Glutamatergic neuron (in vitro differentiated cells): ENCODE data around the gene SBK3. TPM values are rescaled to one million over a fixed set of nuclear protein-coding genes. Genes with fewer than 3 reads are reported as not detected.
A peak's percentile ranks its signal among the peaks of the same experiment; 100 is the strongest.

Source experiments
- DNase-seq: peaks from one replicate; pipeline ENCODE4 v3.0.0; 2022
- H3K27ac Mint-ChIP-seq: one replicate; pipeline ENCODE4 v1.8.0; 2020; ENCODE audit warnings: mild to moderate bottlenecking, mixed read lengths, inconsistent platforms; ENCODE audit not compliant: unreplicated experiment
- H3K27me3 Mint-ChIP-seq: one replicate; pipeline ENCODE4 v1.8.0; 2020; ENCODE audit warnings: mild to moderate bottlenecking, moderate library complexity, mixed read lengths, inconsistent platforms; ENCODE audit not compliant: unreplicated experiment
- H3K36me3 Mint-ChIP-seq: one replicate; pipeline ENCODE4 v1.8.0; 2020; ENCODE audit warnings: mild to moderate bottlenecking, mixed read lengths, inconsistent platforms; ENCODE audit not compliant: unreplicated experiment
- H3K4me1 Mint-ChIP-seq: one replicate; pipeline ENCODE4 v1.8.0; 2020; ENCODE audit warnings: mild to moderate bottlenecking, low read depth, mixed read lengths, inconsistent platforms; ENCODE audit not compliant: unreplicated experiment
- H3K4me3 Mint-ChIP-seq: one replicate; pipeline ENCODE4 v1.8.0; 2020; ENCODE audit warnings: mild to moderate bottlenecking, mixed read lengths, inconsistent platforms; ENCODE audit not compliant: unreplicated experiment
- H3K9me3 Mint-ChIP-seq: one replicate; pipeline ENCODE4 v1.8.0; 2020; ENCODE audit warnings: mild to moderate bottlenecking, moderate library complexity, mixed read lengths, inconsistent platforms; ENCODE audit not compliant: unreplicated experiment
- total RNA-seq: library from RNA; stranded (reverse); fragmentation: NEBNext Ultra II Directional; extraction: Animal tissue kit (Norgen Biotek cat#: 25700); gene quantifications from one replicate; pipeline ENCODE4 v1.2.1, GENCODE V29; 2021; ENCODE audit not compliant: unreplicated experiment
- TF ChIP-seq, protein P1 (sequence below): fragments of 200-600 bp; sonication (generic); IDR thresholded peaks from one replicate; pipeline ENCODE4 v1.5.0; 2021; ENCODE audit not compliant: partially characterized antibody, unreplicated experiment

SBK3 gene
- total RNA-seq, 1 donor from 2014 or later = not detected

DNA sequence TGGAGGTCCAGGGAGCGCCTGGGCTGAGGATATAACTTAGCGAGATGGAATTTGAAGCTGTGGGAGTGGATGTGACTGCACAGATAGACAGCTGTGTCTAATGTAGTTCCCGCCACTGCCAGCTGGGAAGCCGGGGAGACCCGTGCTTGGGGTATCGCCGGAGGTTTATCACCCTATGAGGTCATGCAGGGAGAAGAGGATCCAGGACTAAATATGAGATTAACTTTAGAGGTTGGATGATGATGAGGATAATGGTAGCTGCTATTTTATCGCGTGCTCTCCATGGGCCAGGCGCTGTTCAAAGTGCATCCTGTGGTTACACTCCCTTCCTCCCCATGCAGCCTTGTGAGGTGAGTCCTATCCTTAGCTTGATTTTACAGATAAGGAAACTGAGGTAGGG, 37.2 kb downstream of the SBK3 start:
- no peak overlapping the region for H3K4me3 Mint-ChIP-seq
- peaks cover 6% of the 10 kb centered on the region for H3K27me3 Mint-ChIP-seq

DNA sequence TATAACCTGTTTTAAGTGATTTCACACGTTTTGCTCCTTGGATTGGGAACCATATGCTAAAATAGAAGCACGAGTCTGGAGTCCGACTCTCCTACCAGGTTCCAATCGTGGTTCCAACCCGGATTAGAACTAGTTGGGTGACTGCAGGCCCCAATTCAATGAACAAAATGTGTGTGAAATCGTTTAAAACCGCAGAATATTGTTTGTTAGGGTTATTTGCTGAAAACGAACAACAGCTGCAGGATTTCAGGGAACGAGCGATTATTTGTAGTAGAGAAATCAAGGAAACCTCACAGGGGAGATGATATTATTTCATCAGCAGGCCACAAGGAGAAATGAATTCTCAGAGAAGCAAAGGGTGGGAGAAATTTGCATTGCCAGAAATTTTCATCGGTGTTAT, 40.4 kb downstream of the SBK3 start:
- H3K27me3 Mint-ChIP-seq = peaks cover 16% of the 10 kb centered on the region
- H3K4me1 Mint-ChIP-seq = no peaks in the 10 kb centered on the region
- TF ChIP-seq, protein P1, sequence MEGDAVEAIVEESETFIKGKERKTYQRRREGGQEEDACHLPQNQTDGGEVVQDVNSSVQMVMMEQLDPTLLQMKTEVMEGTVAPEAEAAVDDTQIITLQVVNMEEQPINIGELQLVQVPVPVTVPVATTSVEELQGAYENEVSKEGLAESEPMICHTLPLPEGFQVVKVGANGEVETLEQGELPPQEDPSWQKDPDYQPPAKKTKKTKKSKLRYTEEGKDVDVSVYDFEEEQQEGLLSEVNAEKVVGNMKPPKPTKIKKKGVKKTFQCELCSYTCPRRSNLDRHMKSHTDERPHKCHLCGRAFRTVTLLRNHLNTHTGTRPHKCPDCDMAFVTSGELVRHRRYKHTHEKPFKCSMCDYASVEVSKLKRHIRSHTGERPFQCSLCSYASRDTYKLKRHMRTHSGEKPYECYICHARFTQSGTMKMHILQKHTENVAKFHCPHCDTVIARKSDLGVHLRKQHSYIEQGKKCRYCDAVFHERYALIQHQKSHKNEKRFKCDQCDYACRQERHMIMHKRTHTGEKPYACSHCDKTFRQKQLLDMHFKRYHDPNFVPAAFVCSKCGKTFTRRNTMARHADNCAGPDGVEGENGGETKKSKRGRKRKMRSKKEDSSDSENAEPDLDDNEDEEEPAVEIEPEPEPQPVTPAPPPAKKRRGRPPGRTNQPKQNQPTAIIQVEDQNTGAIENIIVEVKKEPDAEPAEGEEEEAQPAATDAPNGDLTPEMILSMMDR = no peak
- peaks cover 21% of the 10 kb centered on the region for H3K36me3 Mint-ChIP-seq
- H3K4me3 Mint-ChIP-seq = no peak overlapping the region
- H3K9me3 Mint-ChIP-seq = peaks cover 9% of the 10 kb centered on the region
- no peak for DNase-seq
- no peak overlapping the region for H3K27ac Mint-ChIP-seq

More for the DNA sequence above, 37.2 kb downstream of the SBK3 start:
- peaks cover 3% of the 10 kb centered on the region for H3K9me3 Mint-ChIP-seq
- TF ChIP-seq, protein P1 = no peak
- no peaks in the 10 kb centered on the region for H3K4me1 Mint-ChIP-seq
- peaks cover 9% of the 10 kb centered on the region for H3K36me3 Mint-ChIP-seq
- no peak for DNase-seq
- H3K27ac Mint-ChIP-seq = no peak overlapping the region

DNA sequence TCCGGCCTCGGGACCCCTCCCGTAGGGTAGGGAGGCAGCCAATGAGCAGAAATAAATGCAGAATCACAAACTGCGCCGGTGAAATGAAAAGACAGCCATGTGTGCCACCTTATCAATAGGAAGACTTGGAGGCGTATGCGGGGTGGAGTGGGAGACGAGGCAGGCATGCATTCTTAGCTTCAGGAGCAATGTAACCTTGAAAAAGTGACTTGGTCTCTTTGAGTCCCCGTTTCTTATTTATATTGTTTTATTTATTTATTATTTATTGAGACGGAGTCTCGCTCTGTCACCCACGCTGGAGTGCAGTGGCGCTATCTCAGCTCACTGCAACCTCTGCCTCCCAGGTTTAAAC, 41.1 kb downstream of the SBK3 start:
- H3K4me1 Mint-ChIP-seq = no peaks in the 10 kb centered on the region
- peaks cover 21% of the 10 kb centered on the region for H3K36me3 Mint-ChIP-seq
- TF ChIP-seq, protein P1 = peak; percentile 45
- DNase-seq = no peak
- H3K27ac Mint-ChIP-seq = no peak overlapping the region
- H3K4me3 Mint-ChIP-seq = peak overlapping the region; percentile 61
- H3K27me3 Mint-ChIP-seq = peaks cover 19% of the 10 kb centered on the region
- H3K9me3 Mint-ChIP-seq = peaks cover 9% of the 10 kb centered on the region

DNA sequence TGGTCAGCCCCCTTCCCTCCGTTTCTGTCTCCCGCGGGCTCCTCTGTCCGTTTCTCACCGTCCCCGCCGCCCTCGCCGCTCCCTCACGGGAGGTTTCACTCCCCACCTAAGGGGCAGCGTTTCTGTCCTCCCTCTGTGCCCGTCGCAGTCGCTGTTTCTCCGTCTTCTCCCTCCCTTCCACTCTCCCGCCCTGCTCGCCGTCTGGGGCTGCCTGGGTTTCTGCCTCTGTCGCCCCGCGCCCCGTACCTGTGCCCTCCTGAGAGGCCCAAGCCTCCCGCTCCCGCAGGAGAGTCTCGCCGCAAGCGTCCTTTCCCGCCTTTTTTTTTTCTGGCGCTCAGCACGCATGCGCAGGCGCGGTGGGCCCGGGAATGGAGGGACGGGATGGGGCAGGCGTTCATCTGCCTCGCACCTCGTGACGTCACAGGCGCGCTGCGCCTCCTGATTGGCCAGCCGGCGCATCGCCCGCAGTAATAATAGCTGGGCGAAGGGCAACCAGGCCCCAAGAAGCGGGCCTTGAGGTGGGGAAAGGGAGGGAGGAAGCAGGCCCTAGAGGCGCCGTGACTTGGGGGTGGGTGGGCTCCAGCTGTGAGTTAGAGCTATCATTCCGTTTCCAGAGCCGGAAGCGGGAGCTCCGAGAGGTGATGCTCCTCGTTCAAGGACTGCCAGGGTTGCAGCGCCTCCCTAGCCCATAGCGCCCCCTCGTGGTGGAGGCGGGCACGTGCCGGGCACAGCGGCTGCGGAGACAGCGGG, 41.7 kb downstream of the SBK3 start:
- Mint-ChIP-seq H3K4me1 (no peaks in the 10 kb centered on the region), H3K4me3 (peak overlapping the region; percentile 78), H3K27ac (peak overlapping the region; percentile 68), H3K9me3 (peaks cover 9% of the 10 kb centered on the region), H3K27me3 (peaks cover 19% of the 10 kb centered on the region), H3K36me3 (peaks cover 21% of the 10 kb centered on the region)
- DNase-seq = peak; percentile 98
- TF ChIP-seq, protein P1 = peak; percentile 99

DNA sequence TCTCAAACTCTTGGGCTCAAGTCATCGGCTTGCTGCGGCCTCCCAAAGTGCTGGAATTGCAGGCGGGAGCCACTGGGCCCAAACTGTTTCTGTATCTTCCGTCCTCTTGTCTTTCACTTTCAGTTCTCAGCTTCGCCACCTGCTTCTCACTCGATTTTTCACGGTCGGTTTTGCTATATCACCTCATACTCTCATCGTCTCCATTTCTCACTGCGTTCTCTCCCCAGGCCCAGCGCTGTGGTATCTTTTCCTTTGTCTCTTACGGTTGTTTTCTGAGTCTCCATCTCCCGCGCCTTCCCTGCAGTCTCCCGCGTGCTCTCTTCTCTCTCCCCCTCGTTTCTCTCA, 42.2 kb downstream of the SBK3 start:
- TF ChIP-seq, protein P1 = no peak
- H3K27ac Mint-ChIP-seq = no peak overlapping the region
- peak overlapping the region; percentile 59 for H3K4me3 Mint-ChIP-seq
- H3K9me3 Mint-ChIP-seq = peaks cover 9% of the 10 kb centered on the region
- H3K36me3 Mint-ChIP-seq = peaks cover 21% of the 10 kb centered on the region
- H3K4me1 Mint-ChIP-seq = no peaks in the 10 kb centered on the region
- no peak for DNase-seq
- peaks cover 19% of the 10 kb centered on the region for H3K27me3 Mint-ChIP-seq
